Skeletal muscle cell (primary cell): Measurements from ENCODE around the gene NAGK.
A peak's percentile ranks its signal among the peaks of the same experiment; 100 is the strongest.
"Not testable (repeated sequence)": the region's sequence is repeated elsewhere in the genome, so short reads cannot be mapped to it uniquely, and the experiment has no call there.

Source experiments
- DNase-seq: peaks from one replicate; pipeline ENCODE4 v3.0.0-alpha.2; 2010; ENCODE audit warnings: low read depth
- H3K4me3 ChIP-seq: 2 replicates; pipeline ENCODE4 v1.5.1; 2011; ENCODE audit warnings: low read depth, mild to moderate bottlenecking, control low read depth, low read length, moderate library complexity

The NAGK gene

GRCh38 chr2:71068218-71069035 is at the start of gene NAGK:
Gene NAGK, plus strand, starts transcription at chr2:71068648. Its CDS starts 36 bp downstream, at chr2:71068684.
- peak within 1 kb of the TSS; percentile 84 for H3K4me3 ChIP-seq
- DNase-seq: peak; percentile 85

GRCh38 chr2:71019989-71020388 is 48.5 kb upstream of the NAGK start:
- not testable (repeated sequence) for H3K4me3 ChIP-seq, DNase-seq

- not testable (repeated sequence) for H3K4me3 ChIP-seq, DNase-seq
Measured at GRCh38 chr2:71021394-71021793, 47.1 kb upstream of the NAGK start.

- not testable (repeated sequence) for DNase-seq
Measured at GRCh38 chr2:71023553-71024243, 44.8 kb upstream of the NAGK start.

GRCh38 chr2:71036296-71036695 is 32.2 kb upstream of the NAGK start:
- not testable (repeated sequence) for DNase-seq, H3K4me3 ChIP-seq

More at GRCh38 chr2:71023553-71024243, 44.8 kb upstream of the NAGK start:
- not testable (repeated sequence) for H3K4me3 ChIP-seq

GRCh38 chr2:71042287-71042686 is 26.2 kb upstream of the NAGK start:
- no peak for DNase-seq
- no peak overlapping the region for H3K4me3 ChIP-seq

- no peak for DNase-seq
Measured at GRCh38 chr2:71043531-71044407, 24.7 kb upstream of the NAGK start.

GRCh38 chr2:71045151-71045550 is 23.3 kb upstream of the NAGK start:
- H3K4me3 ChIP-seq: no peak overlapping the region
- DNase-seq: no peak

More at GRCh38 chr2:71043531-71044407, 24.7 kb upstream of the NAGK start:
- no peak overlapping the region for H3K4me3 ChIP-seq

GRCh38 chr2:71045865-71046548 is 22.4 kb upstream of the NAGK start:
- DNase-seq: no peak
- H3K4me3 ChIP-seq: no peak overlapping the region

- H3K4me3 ChIP-seq: no peak overlapping the region
- DNase-seq: no peak
Measured at GRCh38 chr2:71048096-71048495, 20.4 kb upstream of the NAGK start.

- H3K4me3 ChIP-seq: not testable (repeated sequence)
Measured at GRCh38 chr2:71049704-71050360, 18.6 kb upstream of the NAGK start.

GRCh38 chr2:71055206-71055740 is 13.2 kb upstream of the NAGK start:
- not testable (repeated sequence) for H3K4me3 ChIP-seq, DNase-seq

More at GRCh38 chr2:71049704-71050360, 18.6 kb upstream of the NAGK start:
- DNase-seq: not testable (repeated sequence)

GRCh38 chr2:71060211-71060610 is 8.2 kb upstream of the NAGK start:
- H3K4me3 ChIP-seq: no peak overlapping the region
- no peak for DNase-seq

- DNase-seq: no peak
Measured at GRCh38 chr2:71060871-71061270, 7.6 kb upstream of the NAGK start.

GRCh38 chr2:71063216-71063615 is 5.2 kb upstream of the NAGK start:
- no peak for DNase-seq
- no peak overlapping the region for H3K4me3 ChIP-seq

More at GRCh38 chr2:71060871-71061270, 7.6 kb upstream of the NAGK start:
- no peak overlapping the region for H3K4me3 ChIP-seq

GRCh38 chr2:71064110-71064611 is 4.3 kb upstream of the NAGK start:
- H3K4me3 ChIP-seq: no peak overlapping the region
- no peak for DNase-seq

GRCh38 chr2:71064754-71065621 is 3.5 kb upstream of the NAGK start:
- H3K4me3 ChIP-seq: no peak overlapping the region
- DNase-seq: no peak
